ENCODE data around the gene UFL1. TPM values are rescaled to one million over a fixed set of nuclear protein-coding genes. Genes with fewer than 3 reads are reported as not detected.

Gene UFL1
- total RNA-seq, 1 experiment from 2014 or later: 13.7 TPM

DNA sequence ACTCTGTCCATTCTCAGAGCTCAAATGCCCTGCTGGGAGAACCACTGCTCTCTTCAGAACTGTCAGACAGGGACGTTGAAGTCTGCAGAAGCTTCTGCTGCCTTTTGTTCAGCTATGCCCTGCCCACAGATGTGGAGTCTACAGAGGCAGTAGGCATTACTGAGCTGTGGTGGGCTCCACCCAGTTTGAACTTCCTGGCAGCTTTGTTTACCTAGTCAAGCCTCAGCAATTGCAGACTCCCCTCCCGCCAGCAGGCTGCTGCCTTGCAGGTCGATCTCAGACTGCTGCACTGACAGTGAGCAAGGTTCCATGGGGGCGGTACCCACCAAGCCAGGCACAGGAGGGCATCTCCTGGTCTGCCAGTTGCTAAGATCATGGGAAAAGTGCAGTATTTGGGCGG lies 21.8 kb upstream of the UFL1 start:
- no peaks in the 10 kb centered on the region for H3K27me3 ChIP-seq (ENCODE audit: control insufficient read depth, insufficient read depth, low read length)
- intact Hi-C loops (cut with micrococcal nuclease; ENCODE audit: unreplicated experiment) (no loop called here), in situ Hi-C loops (cut with HindIII; ENCODE audit: low pct_unique_long_range_greater_than_20kb, low sequenced_read_pairs) (no loop called here)
- H3K4me1 ChIP-seq (ENCODE audit: control insufficient read depth, insufficient read depth, low read length): no peaks in the 10 kb centered on the region
- BruUV-seq (replicated peaks): no TSS peak
- no peak overlapping the region for H3K4me3 ChIP-seq (ENCODE audit: low read depth in 2 of 2, low read length in 2 of 2)
- DNase-seq (ENCODE audit: low read depth, low spot score): no peak
- TF ChIP-seq, protein P1, sequence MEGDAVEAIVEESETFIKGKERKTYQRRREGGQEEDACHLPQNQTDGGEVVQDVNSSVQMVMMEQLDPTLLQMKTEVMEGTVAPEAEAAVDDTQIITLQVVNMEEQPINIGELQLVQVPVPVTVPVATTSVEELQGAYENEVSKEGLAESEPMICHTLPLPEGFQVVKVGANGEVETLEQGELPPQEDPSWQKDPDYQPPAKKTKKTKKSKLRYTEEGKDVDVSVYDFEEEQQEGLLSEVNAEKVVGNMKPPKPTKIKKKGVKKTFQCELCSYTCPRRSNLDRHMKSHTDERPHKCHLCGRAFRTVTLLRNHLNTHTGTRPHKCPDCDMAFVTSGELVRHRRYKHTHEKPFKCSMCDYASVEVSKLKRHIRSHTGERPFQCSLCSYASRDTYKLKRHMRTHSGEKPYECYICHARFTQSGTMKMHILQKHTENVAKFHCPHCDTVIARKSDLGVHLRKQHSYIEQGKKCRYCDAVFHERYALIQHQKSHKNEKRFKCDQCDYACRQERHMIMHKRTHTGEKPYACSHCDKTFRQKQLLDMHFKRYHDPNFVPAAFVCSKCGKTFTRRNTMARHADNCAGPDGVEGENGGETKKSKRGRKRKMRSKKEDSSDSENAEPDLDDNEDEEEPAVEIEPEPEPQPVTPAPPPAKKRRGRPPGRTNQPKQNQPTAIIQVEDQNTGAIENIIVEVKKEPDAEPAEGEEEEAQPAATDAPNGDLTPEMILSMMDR (IDR thresholded peaks at IDR 0.05): no peak
- TF ChIP-seq TCF7L2 (IDR thresholded peaks at IDR 0.05; ENCODE audit: low read depth, low read length) (no peak), SIN3A (IDR thresholded peaks at IDR 0.05; ENCODE audit: borderline replicate concordance, insufficient read depth, low read depth, low read length) (no peak), POLR2AphosphoS5 (IDR thresholded peaks at IDR 0.05; ENCODE audit: low read depth, low read length) (no peak)
- TF ChIP-seq, protein P2, sequence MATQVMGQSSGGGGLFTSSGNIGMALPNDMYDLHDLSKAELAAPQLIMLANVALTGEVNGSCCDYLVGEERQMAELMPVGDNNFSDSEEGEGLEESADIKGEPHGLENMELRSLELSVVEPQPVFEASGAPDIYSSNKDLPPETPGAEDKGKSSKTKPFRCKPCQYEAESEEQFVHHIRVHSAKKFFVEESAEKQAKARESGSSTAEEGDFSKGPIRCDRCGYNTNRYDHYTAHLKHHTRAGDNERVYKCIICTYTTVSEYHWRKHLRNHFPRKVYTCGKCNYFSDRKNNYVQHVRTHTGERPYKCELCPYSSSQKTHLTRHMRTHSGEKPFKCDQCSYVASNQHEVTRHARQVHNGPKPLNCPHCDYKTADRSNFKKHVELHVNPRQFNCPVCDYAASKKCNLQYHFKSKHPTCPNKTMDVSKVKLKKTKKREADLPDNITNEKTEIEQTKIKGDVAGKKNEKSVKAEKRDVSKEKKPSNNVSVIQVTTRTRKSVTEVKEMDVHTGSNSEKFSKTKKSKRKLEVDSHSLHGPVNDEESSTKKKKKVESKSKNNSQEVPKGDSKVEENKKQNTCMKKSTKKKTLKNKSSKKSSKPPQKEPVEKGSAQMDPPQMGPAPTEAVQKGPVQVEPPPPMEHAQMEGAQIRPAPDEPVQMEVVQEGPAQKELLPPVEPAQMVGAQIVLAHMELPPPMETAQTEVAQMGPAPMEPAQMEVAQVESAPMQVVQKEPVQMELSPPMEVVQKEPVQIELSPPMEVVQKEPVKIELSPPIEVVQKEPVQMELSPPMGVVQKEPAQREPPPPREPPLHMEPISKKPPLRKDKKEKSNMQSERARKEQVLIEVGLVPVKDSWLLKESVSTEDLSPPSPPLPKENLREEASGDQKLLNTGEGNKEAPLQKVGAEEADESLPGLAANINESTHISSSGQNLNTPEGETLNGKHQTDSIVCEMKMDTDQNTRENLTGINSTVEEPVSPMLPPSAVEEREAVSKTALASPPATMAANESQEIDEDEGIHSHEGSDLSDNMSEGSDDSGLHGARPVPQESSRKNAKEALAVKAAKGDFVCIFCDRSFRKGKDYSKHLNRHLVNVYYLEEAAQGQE (IDR thresholded peaks at IDR 0.05; ENCODE audit: insufficient read depth in 1 of 2, low read depth in 2 of 2, low read length in 1 of 2): no peak
- H3K36me3 ChIP-seq (ENCODE audit: control insufficient read depth, insufficient read depth, low read length): no peaks in the 10 kb centered on the region; the same call in 1 of the 2 replicates
- ChIA-PET CTCF (no interaction called here), POLR2A (no interaction called here)
- no peak overlapping the region for H3K27ac ChIP-seq (ENCODE audit: low read length)
- no peak for ATAC-seq
- no peaks in the 10 kb centered on the region for H3K9me3 ChIP-seq (ENCODE audit: control insufficient read depth, insufficient read depth, low read depth, low read length)

DNA sequence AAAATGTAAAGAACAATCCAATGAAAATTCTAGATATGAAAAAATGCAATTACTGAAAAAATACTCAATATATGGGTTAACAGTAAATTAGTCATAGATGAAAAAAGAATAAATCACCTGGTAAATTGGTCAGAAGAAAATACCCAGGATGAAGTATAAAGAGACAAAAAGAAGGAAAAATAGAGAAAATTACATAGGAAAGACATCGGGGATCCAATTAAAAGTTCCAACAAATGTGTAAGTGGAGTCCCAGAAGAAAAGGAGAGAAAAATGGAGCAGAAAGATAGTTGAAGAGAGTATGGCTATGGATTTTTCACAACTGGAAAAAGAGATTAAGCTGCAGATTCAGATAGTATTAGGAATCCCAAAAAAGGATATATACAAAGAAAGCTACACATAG lies 18.7 kb upstream of the UFL1 start:
- in situ Hi-C loops (cut with HindIII; ENCODE audit: low pct_unique_long_range_greater_than_20kb, low sequenced_read_pairs): no loop called here
- BruUV-seq (replicated peaks): no TSS peak
- intact Hi-C loops (cut with micrococcal nuclease; ENCODE audit: unreplicated experiment): no loop called here

More for the DNA sequence above, 18.7 kb upstream of the UFL1 start:
- no peaks in the 10 kb centered on the region for H3K4me1 ChIP-seq (ENCODE audit: control insufficient read depth, insufficient read depth, low read length)
- POLR2A ChIA-PET: no interaction called here
- no peak overlapping the region for H3K4me3 ChIP-seq (ENCODE audit: low read depth in 2 of 2, low read length in 2 of 2)
- CTCF ChIA-PET: no interaction called here
- no peaks in the 10 kb centered on the region for H3K9me3 ChIP-seq (ENCODE audit: control insufficient read depth, insufficient read depth, low read depth, low read length)
- no peak overlapping the region for H3K27ac ChIP-seq (ENCODE audit: low read length)
- no peak for TF ChIP-seq POLR2AphosphoS5 (IDR thresholded peaks at IDR 0.05; ENCODE audit: low read depth, low read length)
- TF ChIP-seq, protein P2 (IDR thresholded peaks at IDR 0.05; ENCODE audit: insufficient read depth in 1 of 2, low read depth in 2 of 2, low read length in 1 of 2): no peak
- TF ChIP-seq TCF7L2 (IDR thresholded peaks at IDR 0.05; ENCODE audit: low read depth, low read length): no peak
- no peak for TF ChIP-seq SIN3A (IDR thresholded peaks at IDR 0.05; ENCODE audit: borderline replicate concordance, insufficient read depth, low read depth, low read length)
- TF ChIP-seq, protein P1 (IDR thresholded peaks at IDR 0.05): no peak
- no peaks in the 10 kb centered on the region; the same call in 1 of the 2 replicates for H3K36me3 ChIP-seq (ENCODE audit: control insufficient read depth, insufficient read depth, low read length)
- DNase-seq (ENCODE audit: low read depth, low spot score) (no peak), ATAC-seq (no peak)
- no peaks in the 10 kb centered on the region for H3K27me3 ChIP-seq (ENCODE audit: control insufficient read depth, insufficient read depth, low read length)
